Hepatocyte (in vitro differentiated cells): Measurements from ENCODE around the gene DSCAM. TPM values are rescaled to one million over a fixed set of nuclear protein-coding genes. Genes with fewer than 3 reads are reported as not detected.

Experiments used
- DNase-seq: peaks from one replicate; pipeline ENCODE4 v3.0.0-alpha.2; 2016; ENCODE audit warnings: low spot score
- H2AFZ ChIP-seq: fragments of 200-600 bp; sonication (generic); 2 replicates; pipeline ENCODE4 v1.6.0; 2016; ENCODE audit warnings: antibody characterized with exemption, mild to moderate bottlenecking
- H3K27ac ChIP-seq: fragments of 200-600 bp; sonication (generic); 2 replicates; pipeline ENCODE4 v1.5.1; 2016; ENCODE audit warnings: mild to moderate bottlenecking
- H3K27me3 ChIP-seq: fragments of 200-600 bp; sonication (generic); 2 replicates; pipeline ENCODE4 v1.6.1; 2016
- H3K36me3 ChIP-seq: fragments of 200-600 bp; sonication (generic); replicated peaks from 2 replicates; pipeline ENCODE4 v1.5.1; 2016; ENCODE audit warnings: low read depth; ENCODE audit not compliant: insufficient read depth
- H3K4me1 ChIP-seq: fragments of 200-600 bp; sonication (generic); 2 replicates; pipeline ENCODE4 v1.5.1; 2016; ENCODE audit warnings: mild to moderate bottlenecking, moderate library complexity; ENCODE audit not compliant: insufficient read depth
- H3K4me2 ChIP-seq: fragments of 200-600 bp; sonication (generic); 2 replicates; pipeline ENCODE4 v1.6.0; 2016
- H3K4me3 ChIP-seq: fragments of 200-600 bp; sonication (generic); 2 replicates; pipeline ENCODE4 v1.5.1; 2016; ENCODE audit warnings: mild to moderate bottlenecking
- H3K79me2 ChIP-seq: fragments of 200-600 bp; sonication (generic); 2 replicates; pipeline ENCODE4 v1.6.0; 2017; ENCODE audit warnings: mild to moderate bottlenecking
- H3K9me2 ChIP-seq: fragments of 200-600 bp; sonication (generic); replicated peaks from 2 replicates; pipeline ENCODE4 v1.6.0; 2017; ENCODE audit warnings: mild to moderate bottlenecking; ENCODE audit not compliant: insufficient read depth
- H3K9me3 ChIP-seq: fragments of 200-600 bp; sonication (generic); 2 replicates; pipeline ENCODE4 v1.5.1; 2016; ENCODE audit warnings: low read depth, mild to moderate bottlenecking
- H4K20me1 ChIP-seq: fragments of 200-600 bp; sonication (generic); 2 replicates; pipeline ENCODE4 v1.6.0; 2016; ENCODE audit warnings: mild to moderate bottlenecking; ENCODE audit not compliant: insufficient read depth, poor library complexity, severe bottlenecking
- CTCF ChIP-seq: fragments of 200-600 bp; sonication (generic); IDR thresholded peaks from 2 replicates; pipeline ENCODE4 v1.5.1; 2016; ENCODE audit warnings: antibody characterized with exemption, mild to moderate bottlenecking; ENCODE audit not compliant: poor library complexity
- EZH2 ChIP-seq: fragments of 200-600 bp; sonication (generic); IDR thresholded peaks from 2 replicates; pipeline ENCODE4 v1.6.1; 2016; ENCODE audit warnings: antibody characterized with exemption, mild to moderate bottlenecking, borderline replicate concordance
- EZH2phosphoT487 ChIP-seq: fragments of 200-600 bp; sonication (generic); IDR thresholded peaks from one replicate; pipeline ENCODE4 v1.6.1; 2018; ENCODE audit warnings: antibody characterized with exemption, mild to moderate bottlenecking, low read depth, moderate library complexity; ENCODE audit not compliant: unreplicated experiment, severe bottlenecking
- WGBS: methylation state at CpG from one replicate; pipeline ENCODE4 v1.1.6; 2016; ENCODE audit warnings: low lambda C conversion rate; ENCODE audit errors: missing lambda C conversion rate; 5-methylcytosine and 5-hydroxymethylcytosine counted together
- polyA plus RNA-seq: library from polyadenylated mRNA; unstranded; fragments of >200 nt; fragmentation: Nextera tagmentation; extraction: Ambion mirVana; gene quantifications from 2 replicates; pipeline ENCODE4 v1.2.1, GENCODE V29; 2016
- total RNA-seq: library from RNA; depleted of rRNA; stranded (reverse); fragments of >200 nt; gene quantifications from 2 replicates; pipeline ENCODE4 v1.2.3, GENCODE V29; 2014

Gene DSCAM
- total and polyA plus RNA-seq, 2 experiments from 2014 or later = 0.33 TPM; not detected in 1

GRCh38 chr21:40318371-40318770, 528.6 kb downstream of the DSCAM start:
- TF ChIP-seq EZH2 (no peak), EZH2phosphoT487 (no peak), CTCF (no peak)
- Histone ChIP-seq H3K27ac (no peak overlapping the region), H3K36me3 (no peaks in the 10 kb centered on the region), H3K4me1 (no peaks in the 10 kb centered on the region), H2AFZ (no peak overlapping the region), H3K27me3 (no peaks in the 10 kb centered on the region), H4K20me1 (no peaks in the 10 kb centered on the region), H3K9me3 (no peaks in the 10 kb centered on the region), H3K4me3 (no peak overlapping the region), H3K4me2 (no peak overlapping the region), H3K9me2 (no peaks in the 10 kb centered on the region), H3K79me2 (no peaks in the 10 kb centered on the region)
- no peak for DNase-seq
- 91% methylated on average over 9 of the region's 9 CpGs for WGBS

- 92% methylated on average over 3 of the region's 3 CpGs for whole genome bisulfite sequencing
- Histone ChIP-seq H3K27me3 (no peaks in the 10 kb centered on the region), H4K20me1 (no peaks in the 10 kb centered on the region), H3K27ac (no peak overlapping the region), H3K4me1 (no peaks in the 10 kb centered on the region), H3K9me2 (no peaks in the 10 kb centered on the region), H3K36me3 (no peaks in the 10 kb centered on the region), H3K4me2 (no peak overlapping the region), H2AFZ (no peak overlapping the region), H3K9me3 (no peaks in the 10 kb centered on the region), H3K79me2 (no peaks in the 10 kb centered on the region), H3K4me3 (no peak overlapping the region)
- DNase-seq = no peak
- TF ChIP-seq EZH2phosphoT487 (no peak), EZH2 (no peak), CTCF (no peak)
Observed at GRCh38 chr21:40316104-40316503, 530.9 kb downstream of the DSCAM start.

GRCh38 chr21:40315626-40316025, 531.3 kb downstream of the DSCAM start:
- Histone ChIP-seq H3K27ac (no peak overlapping the region), H3K79me2 (no peaks in the 10 kb centered on the region), H3K27me3 (no peaks in the 10 kb centered on the region), H3K9me2 (no peaks in the 10 kb centered on the region), H3K36me3 (no peaks in the 10 kb centered on the region), H3K9me3 (no peaks in the 10 kb centered on the region), H3K4me2 (no peak overlapping the region), H3K4me1 (no peaks in the 10 kb centered on the region), H4K20me1 (no peaks in the 10 kb centered on the region), H2AFZ (no peak overlapping the region), H3K4me3 (no peak overlapping the region)
- TF ChIP-seq EZH2 = no peak
- TF ChIP-seq CTCF = no peak
- TF ChIP-seq EZH2phosphoT487 = no peak
- 51% methylated on average over 1 of the region's 1 CpG for WGBS
- no peak for DNase-seq

- Histone ChIP-seq H3K27ac (no peak overlapping the region), H3K9me2 (no peaks in the 10 kb centered on the region), H3K4me2 (no peak overlapping the region), H3K79me2 (no peaks in the 10 kb centered on the region), H3K27me3 (no peaks in the 10 kb centered on the region), H3K4me3 (no peak overlapping the region), H3K36me3 (no peaks in the 10 kb centered on the region), H4K20me1 (no peaks in the 10 kb centered on the region), H3K9me3 (no peaks in the 10 kb centered on the region), H3K4me1 (no peaks in the 10 kb centered on the region), H2AFZ (no peak overlapping the region)
- TF ChIP-seq CTCF (no peak), EZH2phosphoT487 (no peak), EZH2 (no peak)
- DNase-seq = no peak
- WGBS = 80% methylated on average over 4 of the region's 4 CpGs
Observed at GRCh38 chr21:40313260-40313659, 533.7 kb downstream of the DSCAM start.
